ACHN (cell line): ENCODE data around the gene ZIM2.
"Not testable (repeated sequence)": the region's sequence is repeated elsewhere in the genome, so short reads cannot be mapped to it uniquely, and the experiment has no call there.

Experiments
- DNase-seq: peaks from one replicate; pipeline ENCODE4 v3.0.0-alpha.2; 2015
- in situ Hi-C: cut with HindIII; loops from 2 replicates; pipeline ENCODE4 v1.10.0; 2017; ENCODE audit warnings: low sequenced_read_pairs, low pct_ligation_motif_present, low pct_unique_long_range_greater_than_20kb

The ZIM2 gene

DNA sequence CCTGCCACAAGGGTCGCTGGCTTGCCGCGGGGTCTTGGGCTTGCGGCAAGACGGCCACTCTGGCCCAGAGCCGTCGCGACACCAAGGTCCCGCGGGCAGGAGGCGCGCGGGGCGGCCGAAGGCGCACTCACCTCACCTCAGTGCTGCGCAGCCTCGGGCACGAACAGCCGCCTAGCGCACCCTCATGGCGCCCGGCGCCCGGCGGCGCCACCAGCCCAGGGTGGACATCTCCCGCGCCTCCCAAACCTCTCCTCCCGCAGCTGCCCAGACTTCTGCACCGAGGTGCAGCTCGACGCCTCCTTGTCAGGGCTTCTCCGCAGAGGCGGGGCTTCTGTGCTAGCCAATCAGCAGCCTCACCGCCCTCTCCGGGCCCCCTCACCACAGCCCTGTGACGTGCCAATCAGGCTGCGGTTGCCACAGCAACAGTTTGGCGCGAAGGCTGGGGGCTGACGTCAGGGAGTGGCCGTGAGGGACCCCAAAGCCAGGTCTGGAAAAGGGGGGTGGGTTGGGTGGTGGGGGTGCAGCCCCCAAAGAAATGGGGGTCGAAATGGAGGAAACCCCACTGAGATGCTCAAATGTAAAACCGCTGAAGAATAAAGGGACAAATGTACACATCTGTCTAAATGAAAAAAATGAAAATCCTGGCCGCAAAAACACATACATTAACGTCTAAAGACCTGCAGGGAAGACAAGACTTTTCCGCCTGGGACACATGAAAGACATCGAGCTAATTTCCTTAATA is at the start of gene ZIM2, which contains the start of gene PEG3:
ZIM2 (minus strand) TSS at position 276 of the 742 bp plus-strand sequence. CDS start 16,449 bp downstream, outside the sequence.
PEG3 (minus strand) TSS at position 276 of the 742 bp plus-strand sequence. CDS start 16,071 bp downstream, outside the sequence.
- DNase-seq, result no peak
- in situ Hi-C loops, result no loop called here

- in situ Hi-C loops, result no loop called here
- no peak for DNase-seq
Measured at GRCh38 chr19:56885173-56885985, 44.9 kb upstream of the ZIM2 start.

- in situ Hi-C loops, result no loop called here
- no peak for DNase-seq
Measured at GRCh38 chr19:56884441-56884840, 43.9 kb upstream of the ZIM2 start.

DNA sequence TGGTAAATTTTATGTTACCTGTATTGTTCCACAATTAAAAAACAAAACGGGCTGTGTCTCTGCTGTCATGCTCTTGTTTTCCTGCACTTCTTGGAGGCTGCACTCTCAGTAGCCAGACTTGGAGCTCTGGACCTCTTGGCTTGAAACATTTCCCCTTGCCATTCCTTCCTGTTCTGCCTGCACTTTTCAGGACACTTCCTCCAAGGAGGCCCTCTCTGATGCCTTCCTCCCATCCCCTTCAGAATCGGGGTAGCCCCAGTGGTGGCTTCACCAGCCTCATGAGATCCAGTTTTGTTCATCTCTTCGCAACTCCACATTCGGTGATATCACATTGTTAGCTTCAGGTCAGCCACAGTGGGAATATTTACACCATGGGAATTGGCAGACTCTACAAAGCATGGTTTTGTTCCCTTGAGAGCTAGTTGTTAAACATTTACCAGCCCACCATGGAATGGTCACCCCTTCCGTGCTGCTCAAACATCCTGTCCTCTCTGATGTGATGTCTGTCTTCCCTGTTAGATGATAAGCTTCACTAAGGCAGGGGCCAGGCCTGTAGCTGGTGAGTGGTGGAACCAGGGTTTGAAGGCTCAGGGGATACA is 40.2 kb upstream of the ZIM2 start:
- no peak for DNase-seq
- in situ Hi-C loops, result no loop called here

- no peak for DNase-seq
- in situ Hi-C loops, result no loop called here
Measured at GRCh38 chr19:56877069-56877715, 36.7 kb upstream of the ZIM2 start.

- in situ Hi-C loops, result no loop called here
- DNase-seq, result no peak
Measured at GRCh38 chr19:56875717-56876116, 35.2 kb upstream of the ZIM2 start.

GRCh38 chr19:56874530-56874929 is 34.0 kb upstream of the ZIM2 start:
- DNase-seq, result no peak
- in situ Hi-C loops, result no loop called here

- DNase-seq, result no peak
- in situ Hi-C loops, result no loop called here
Measured at GRCh38 chr19:56873493-56873892, 33.0 kb upstream of the ZIM2 start.

DNA sequence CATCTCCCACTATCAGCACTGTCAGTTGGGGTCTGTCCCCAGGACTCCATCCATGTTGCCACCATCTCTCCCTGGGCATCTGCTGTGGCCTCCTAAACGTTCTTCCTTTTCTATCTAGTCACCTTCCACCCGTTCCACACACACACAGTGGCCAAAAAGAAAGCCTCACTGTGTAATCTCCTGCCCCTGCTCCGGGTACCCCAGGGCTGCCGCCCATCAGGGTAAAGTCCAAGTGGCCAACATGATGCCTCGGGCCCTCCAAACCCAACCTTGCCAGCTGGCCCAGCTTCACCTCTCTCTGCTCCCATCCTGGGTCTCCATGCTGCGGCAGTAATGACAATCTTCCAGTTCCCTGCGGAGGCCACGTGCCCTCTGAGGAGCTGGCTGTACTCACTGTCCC is 29.4 kb upstream of the ZIM2 start:
- in situ Hi-C loops, result no loop called here
- DNase-seq, result no peak

DNA sequence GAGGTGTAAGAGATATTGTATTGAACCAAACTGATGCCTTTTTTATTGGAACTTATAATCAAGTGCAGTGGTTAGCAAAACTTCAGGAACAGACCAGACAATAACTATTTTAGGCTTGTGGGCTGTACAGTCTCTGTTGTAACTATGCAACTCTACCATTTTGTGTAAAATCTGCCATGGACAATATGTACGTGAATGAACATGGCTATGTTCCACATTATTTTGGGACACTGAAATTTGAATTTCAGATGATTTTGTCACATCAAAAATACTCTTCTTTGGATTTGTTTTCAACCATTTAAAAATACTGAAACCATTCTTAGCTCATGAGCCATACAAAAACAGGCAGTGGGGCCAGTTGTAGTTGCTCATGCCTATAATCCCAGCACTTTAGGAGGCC is 27.9 kb upstream of the ZIM2 start:
- in situ Hi-C loops, result no loop called here
- no peak for DNase-seq

GRCh38 chr19:56866538-56866937 is 26.0 kb upstream of the ZIM2 start:
- in situ Hi-C loops, result no loop called here
- no peak for DNase-seq

GRCh38 chr19:56864443-56865125 is 24.1 kb upstream of the ZIM2 start:
- DNase-seq, result no peak
- in situ Hi-C loops, result no loop called here

DNA sequence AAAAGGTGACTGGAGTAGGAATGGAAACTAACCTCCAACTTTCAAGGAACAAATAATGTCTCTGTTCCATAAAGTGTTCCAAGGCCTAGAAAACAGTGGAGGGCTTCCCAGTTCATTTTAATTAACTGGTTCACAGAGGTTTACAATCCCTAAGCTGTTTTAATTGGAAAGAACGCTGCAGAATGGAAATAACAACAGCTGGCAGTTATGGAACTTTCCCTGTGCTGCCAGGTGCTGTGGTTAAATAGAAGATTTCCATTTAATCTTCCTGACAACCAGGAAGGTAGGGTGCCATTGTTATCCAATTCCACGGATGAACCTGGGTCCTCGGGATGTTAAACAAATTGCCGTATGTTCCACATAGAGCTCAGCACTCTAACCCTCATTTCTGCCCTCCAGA is 22.2 kb upstream of the ZIM2 start:
- no peak for DNase-seq
- in situ Hi-C loops, result no loop called here

DNA sequence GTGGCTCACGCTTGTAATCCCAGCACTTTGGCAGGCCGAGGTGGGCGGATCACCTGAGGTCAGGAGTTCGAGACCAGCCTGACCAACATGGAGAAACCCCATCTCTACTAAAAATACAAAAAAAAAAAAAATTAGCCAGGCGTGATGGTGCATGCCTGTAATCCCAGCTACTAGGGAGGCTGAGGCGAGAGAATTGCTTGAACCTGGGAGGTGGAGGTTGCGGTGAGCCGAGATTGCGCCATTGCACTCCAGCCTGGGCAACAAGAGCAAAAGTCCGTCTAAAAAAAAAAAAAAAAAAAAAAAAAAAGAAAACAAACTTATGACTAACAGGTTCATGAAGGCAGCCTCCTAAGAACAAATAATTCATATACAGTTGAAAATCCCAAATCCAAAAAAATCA is 19.9 kb upstream of the ZIM2 start:
- DNase-seq, in situ Hi-C loops: not testable (repeated sequence)

DNA sequence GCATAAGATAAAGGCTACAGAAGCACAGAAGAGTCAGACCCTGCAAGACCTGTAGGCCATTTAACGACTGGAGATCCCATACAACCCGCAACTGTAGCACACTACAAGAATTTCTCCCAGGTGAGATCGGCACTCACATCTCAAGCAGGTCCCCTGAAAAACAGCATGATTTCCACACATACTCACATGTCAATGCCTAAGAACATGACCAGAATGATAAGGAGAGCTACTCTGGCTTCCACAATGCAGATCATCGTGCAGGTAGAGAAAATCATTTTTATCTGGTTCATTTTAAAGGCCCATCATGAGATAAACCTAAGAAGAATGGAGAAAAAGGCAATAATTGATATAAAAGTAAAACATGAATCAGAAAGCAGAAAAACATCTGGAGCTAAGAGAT is 17.5 kb upstream of the ZIM2 start:
- in situ Hi-C loops, result no loop called here
- no peak for DNase-seq

GRCh38 chr19:56856822-56857221 is 16.3 kb upstream of the ZIM2 start:
- no peak for DNase-seq
- in situ Hi-C loops, result no loop called here

GRCh38 chr19:56852361-56852760 is 11.8 kb upstream of the ZIM2 start:
- DNase-seq, in situ Hi-C loops: not testable (repeated sequence)

DNA sequence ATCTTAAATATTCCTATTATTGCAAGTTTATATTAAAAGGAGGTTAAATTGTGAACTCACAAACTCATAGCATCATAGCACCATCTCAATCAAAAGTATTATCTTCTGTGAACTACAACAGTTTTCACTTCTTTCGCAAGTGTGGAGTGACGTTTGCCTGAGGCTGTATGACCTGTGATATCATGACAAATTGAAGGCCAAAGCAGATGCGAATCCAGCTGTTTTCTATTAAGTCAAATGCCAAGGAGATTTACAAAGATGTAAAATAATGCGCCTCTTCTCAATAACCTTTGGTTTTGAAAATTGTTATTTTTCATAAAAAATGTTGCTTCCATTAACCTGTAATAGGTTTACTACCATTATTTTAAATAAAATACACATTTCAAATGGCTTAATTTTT is 7.6 kb upstream of the ZIM2 start:
- in situ Hi-C loops, result no loop called here

More for the DNA sequence above, 7.6 kb upstream of the ZIM2 start:
- no peak for DNase-seq
